ENCODE results near the gene SLX4.
"Not testable (repeated sequence)": the region's sequence is repeated elsewhere in the genome, so short reads cannot be mapped to it uniquely, and the experiment has no call there.

Gene SLX4

GRCh38 chr16:3642397-3643094, 31.1 kb upstream of the SLX4 start:
- intact Hi-C loops (cut with DNase I), result no loop called here
- peak in 5 of 42 donors; percentile 4 to 31 (median 14) for DNase-seq

- intact Hi-C loops (cut with DNase I), result no loop called here
- DNase-seq, result peak in 5 of 42 donors; percentile 10 to 30 (median 13)
These were observed 30.5 kb upstream of the SLX4 start for GRCh38 chr16:3641801-3642396.

GRCh38 chr16:3640632-3641501, 29.5 kb upstream of the SLX4 start:
- intact Hi-C loops (cut with DNase I), result no loop called here
- DNase-seq, result peak in 5 of 42 donors; percentile 7 to 27 (median 13)

- intact Hi-C loops (cut with DNase I), result no loop called here
- peak in 4 of 42 donors; percentile 9 to 23 (median 16) for DNase-seq
These were observed 28.8 kb upstream of the SLX4 start for GRCh38 chr16:3640207-3640606.

- peak in 3 of 42 donors; percentile 4 to 23 (median 4) for DNase-seq
- intact Hi-C loops (cut with DNase I), result no loop called here
These were observed 27.7 kb upstream of the SLX4 start for GRCh38 chr16:3638916-3639644.

GRCh38 chr16:3637371-3637923, 26.0 kb upstream of the SLX4 start:
- peak in 4 of 42 donors; percentile 9 to 28 (median 20) for DNase-seq
- intact Hi-C loops (cut with DNase I), result no loop called here

GRCh38 chr16:3625911-3626732, 14.7 kb upstream of the SLX4 start:
- peak in 2 of 42 donors; percentile 2 to 33 for DNase-seq
- intact Hi-C loops (cut with DNase I), result no loop called here

- intact Hi-C loops (cut with DNase I), result no loop called here
- peak in 1 of 42 donors; percentile 3 for DNase-seq
These were observed 13.9 kb upstream of the SLX4 start for GRCh38 chr16:3625331-3625730.

GRCh38 chr16:3623642-3624041, 12.2 kb upstream of the SLX4 start:
- intact Hi-C loops (cut with DNase I), result no loop called here

GRCh38 chr16:3618769-3619141, 7.3 kb upstream of the SLX4 start:
- DNase-seq, result peak in 1 of 42 donors; percentile 5
- intact Hi-C loops (cut with DNase I), result no loop called here

More at GRCh38 chr16:3623642-3624041, 12.2 kb upstream of the SLX4 start:
- DNase-seq, result no peak

GRCh38 chr16:3612510-3613466, 1.4 kb upstream of the SLX4 start:
- intact Hi-C loops (cut with DNase I), result no loop called here
- DNase-seq, result peak in 2 of 42 donors; percentile 24 to 26

- intact Hi-C loops (cut with DNase I), result no loop called here
- peak in 1 of 42 donors; percentile 17 for DNase-seq
These were observed 684 bp downstream of the SLX4 start for GRCh38 chr16:3610698-3611145.

GRCh38 chr16:3609895-3610697, 1.3 kb downstream of the SLX4 start:
- DNase-seq, result peak in 1 of 42 donors; percentile 1

GRCh38 chr16:3608976-3609375, 2.4 kb downstream of the SLX4 start:
- DNase-seq; intact Hi-C loops (cut with DNase I): not testable (repeated sequence)

More at GRCh38 chr16:3609895-3610697, 1.3 kb downstream of the SLX4 start:
- intact Hi-C loops (cut with DNase I), result no loop called here

GRCh38 chr16:3608069-3608468, 3.3 kb downstream of the SLX4 start:
- intact Hi-C loops (cut with DNase I), result no loop called here
- DNase-seq, result no peak

- DNase-seq, result no peak
- intact Hi-C loops (cut with DNase I), result no loop called here
These were observed 3.8 kb downstream of the SLX4 start for GRCh38 chr16:3607634-3608033.
